Coronary artery (tissue), 2 donors: ENCODE data around the gene STAT6.

Source experiments
- DNase-seq: peaks from one replicate; pipeline ENCODE4 v3.0.0-alpha.2; 2017; ENCODE audit warnings: low spot score
- H3K27ac ChIP-seq, 2 donors: fragments of 200-600 bp; sonication (generic); one replicate each; pipeline ENCODE4 v1.5.1; 2016 to 2019
- H3K4me3 ChIP-seq: fragments of 200-600 bp; sonication (generic); 2 replicates; pipeline ENCODE4 v1.5.1; 2016; ENCODE audit warnings: mild to moderate bottlenecking, moderate library complexity
- TF ChIP-seq, protein P1 (sequence below): fragments of 200-600 bp; sonication (generic); IDR thresholded peaks from one replicate; pipeline ENCODE4 v1.5.1; 2019; ENCODE audit warnings: antibody characterized with exemption

STAT6 gene

DNA sequence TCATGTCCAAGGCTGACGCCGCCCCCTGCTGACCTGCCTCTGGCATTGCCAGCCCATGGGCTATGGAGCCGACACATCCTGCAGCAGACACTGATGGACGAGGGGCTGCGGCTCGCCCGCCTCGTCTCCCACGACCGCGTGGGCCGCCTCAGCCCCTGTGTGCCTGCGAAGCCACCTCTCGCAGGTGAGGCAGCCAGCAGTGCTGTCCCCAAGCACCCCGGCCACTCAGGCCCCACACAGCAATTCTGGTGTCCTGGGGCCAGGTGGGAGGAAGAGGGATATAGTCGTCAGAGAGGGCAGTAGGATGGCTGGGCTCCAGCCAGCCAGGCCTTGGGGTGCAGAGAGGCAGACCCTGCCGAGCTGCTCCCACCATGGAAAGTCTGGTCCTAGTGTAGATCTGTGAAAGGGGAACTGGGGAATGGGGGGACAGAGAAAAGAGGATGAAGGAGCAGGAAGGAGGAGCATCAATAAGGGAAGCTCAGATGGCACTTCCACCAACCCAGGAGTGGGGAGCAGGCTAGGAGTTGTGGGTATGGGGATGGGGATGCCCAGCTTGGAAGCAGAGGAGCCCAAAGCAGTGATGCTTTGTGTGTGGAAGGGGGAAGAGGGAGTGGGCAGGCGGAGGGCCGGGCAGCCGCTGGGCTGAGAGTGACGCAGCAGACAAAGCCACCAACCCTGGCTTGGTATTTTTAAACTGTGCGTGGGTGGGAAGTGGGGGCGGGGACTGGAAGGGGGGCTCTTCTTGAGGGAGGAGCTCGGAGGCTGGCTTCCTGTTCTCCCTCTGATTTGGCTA is 17.6 kb downstream of the STAT6 start:
- TF ChIP-seq, protein P1, sequence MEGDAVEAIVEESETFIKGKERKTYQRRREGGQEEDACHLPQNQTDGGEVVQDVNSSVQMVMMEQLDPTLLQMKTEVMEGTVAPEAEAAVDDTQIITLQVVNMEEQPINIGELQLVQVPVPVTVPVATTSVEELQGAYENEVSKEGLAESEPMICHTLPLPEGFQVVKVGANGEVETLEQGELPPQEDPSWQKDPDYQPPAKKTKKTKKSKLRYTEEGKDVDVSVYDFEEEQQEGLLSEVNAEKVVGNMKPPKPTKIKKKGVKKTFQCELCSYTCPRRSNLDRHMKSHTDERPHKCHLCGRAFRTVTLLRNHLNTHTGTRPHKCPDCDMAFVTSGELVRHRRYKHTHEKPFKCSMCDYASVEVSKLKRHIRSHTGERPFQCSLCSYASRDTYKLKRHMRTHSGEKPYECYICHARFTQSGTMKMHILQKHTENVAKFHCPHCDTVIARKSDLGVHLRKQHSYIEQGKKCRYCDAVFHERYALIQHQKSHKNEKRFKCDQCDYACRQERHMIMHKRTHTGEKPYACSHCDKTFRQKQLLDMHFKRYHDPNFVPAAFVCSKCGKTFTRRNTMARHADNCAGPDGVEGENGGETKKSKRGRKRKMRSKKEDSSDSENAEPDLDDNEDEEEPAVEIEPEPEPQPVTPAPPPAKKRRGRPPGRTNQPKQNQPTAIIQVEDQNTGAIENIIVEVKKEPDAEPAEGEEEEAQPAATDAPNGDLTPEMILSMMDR: no peak
- DNase-seq: peak; percentile 88
- peak overlapping the region; percentile 68 to 98 for H3K27ac ChIP-seq
- H3K4me3 ChIP-seq: peak overlapping the region; percentile 37

DNA sequence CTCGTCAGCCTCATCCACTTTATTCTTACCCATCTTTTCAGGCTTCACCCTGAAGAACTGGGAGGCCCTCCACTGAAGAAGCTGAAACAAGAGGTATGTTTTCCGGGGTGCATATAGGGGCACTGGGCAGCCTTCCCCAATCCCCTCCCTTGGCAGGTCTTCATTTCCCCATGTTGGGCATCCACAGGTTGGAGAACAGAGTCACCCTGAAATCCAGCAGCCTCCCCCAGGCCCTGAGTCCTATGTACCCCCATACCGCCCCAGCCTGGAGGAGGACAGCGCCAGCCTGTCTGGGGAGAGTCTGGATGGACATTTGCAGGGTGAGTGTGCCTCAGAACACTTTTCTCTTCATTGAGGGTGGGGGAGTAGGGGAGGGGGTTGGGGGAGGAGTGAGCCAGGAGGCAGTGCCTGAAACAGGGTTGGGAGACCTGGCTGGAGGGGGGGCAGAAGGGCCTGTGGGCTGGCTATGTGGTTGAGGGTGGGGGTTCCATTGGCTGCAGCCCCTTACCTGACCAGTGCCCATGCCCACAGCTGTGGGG is 18.2 kb downstream of the STAT6 start:
- peak overlapping the region; percentile 37 for H3K4me3 ChIP-seq
- TF ChIP-seq, protein P1: no peak
- H3K27ac ChIP-seq: peak overlapping the region; percentile 57 to 98
- no peak for DNase-seq

DNA sequence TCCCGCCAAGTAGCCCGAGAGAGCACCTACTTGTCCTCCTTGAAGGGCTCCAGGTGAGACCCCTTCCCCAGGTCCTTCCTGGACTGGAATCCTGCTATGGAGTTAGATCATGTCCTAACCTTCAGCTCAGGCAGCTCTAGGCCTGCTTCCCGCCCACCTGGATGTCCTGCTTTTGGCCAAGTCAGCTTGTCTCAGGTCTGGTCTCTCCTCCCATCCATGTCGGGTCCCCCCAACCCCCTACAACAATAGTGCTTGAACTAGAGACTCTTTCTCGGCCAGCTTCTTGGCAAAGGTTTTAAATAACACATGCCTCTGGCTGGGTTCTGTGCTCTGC is 18.7 kb downstream of the STAT6 start:
- Histone ChIP-seq H3K27ac (peak overlapping the region in 1 of 2 donors; percentile 98), H3K4me3 (peak overlapping the region; percentile 97)
- DNase-seq: no peak
- TF ChIP-seq, protein P1: no peak

DNA sequence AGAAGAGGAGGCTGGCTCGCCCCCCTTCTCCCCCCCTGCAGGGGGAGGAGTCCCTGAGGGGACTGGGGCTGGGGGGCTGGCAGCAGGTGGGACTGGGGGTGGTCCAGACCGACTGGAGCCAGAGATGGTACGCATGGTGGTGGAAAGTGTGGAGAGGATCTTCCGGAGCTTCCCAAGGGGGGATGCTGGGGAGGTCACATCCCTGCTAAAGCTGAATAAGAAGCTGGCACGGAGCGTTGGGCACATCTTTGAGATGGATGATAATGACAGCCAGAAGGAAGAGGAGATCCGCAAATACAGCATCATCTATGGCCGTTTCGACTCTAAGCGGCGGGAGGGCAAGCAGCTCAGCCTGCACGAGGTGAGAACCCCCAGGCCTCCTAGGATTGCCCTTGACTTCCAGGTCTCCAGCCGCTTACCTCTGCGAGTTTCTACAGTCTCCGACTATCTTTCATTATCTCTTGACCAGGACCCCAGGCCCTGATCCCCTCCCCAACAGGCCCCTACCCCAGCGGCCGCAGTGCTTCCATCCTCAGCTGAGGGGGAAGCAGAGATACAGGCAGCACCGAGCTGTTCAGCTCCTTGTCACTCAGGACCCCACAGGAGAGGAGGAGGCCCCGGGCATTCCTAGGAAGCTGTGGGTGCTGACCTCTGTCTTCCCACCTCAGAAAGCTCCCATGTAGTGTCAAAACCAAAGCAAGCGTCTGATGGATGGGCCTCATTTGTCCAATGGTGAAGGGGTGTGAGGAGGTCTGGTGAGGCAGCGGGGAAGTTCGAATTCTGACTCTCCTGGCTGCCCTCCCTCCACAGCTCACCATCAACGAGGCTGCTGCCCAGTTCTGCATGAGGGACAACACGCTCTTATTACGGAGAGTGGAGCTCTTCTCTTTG is 19.3 kb downstream of the STAT6 start:
- peak overlapping the region; percentile 97 for H3K4me3 ChIP-seq
- TF ChIP-seq, protein P1: no peak
- H3K27ac ChIP-seq: peak overlapping the region in 1 of 2 donors; percentile 98
- no peak for DNase-seq

DNA sequence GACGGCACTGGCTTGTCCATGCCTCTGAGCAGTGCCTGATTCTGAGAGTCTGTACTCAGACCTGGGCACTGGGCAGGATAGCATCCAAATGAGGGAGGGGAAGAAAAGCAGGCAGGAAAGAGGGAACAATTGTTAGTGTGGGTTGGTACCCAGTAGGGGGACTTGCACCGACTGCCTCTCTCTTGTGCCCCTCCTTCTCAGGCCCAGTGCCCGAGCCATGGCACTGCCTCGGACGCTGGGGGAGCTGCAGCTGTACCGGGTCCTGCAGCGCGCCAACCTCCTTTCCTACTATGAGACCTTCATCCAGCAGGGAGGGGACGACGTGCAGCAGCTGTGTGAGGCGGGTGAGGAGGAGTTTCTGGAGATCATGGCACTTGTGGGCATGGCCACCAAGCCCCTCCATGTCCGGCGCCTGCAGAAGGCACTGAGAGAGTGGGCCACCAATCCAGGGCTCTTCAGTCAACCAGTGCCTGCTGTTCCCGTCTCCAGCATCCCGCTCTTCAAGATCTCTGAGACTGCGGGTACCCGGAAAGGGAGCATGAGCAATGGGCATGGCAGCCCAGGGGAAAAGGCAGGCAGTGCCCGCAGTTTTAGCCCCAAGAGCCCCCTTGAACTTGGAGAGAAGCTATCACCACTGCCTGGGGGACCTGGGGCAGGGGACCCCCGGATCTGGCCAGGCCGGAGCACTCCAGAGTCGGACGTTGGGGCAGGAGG is 20.1 kb downstream of the STAT6 start:
- TF ChIP-seq, protein P1: no peak
- peak overlapping the region; percentile 97 for H3K4me3 ChIP-seq
- peak overlapping the region; percentile 98 to 99 for H3K27ac ChIP-seq
- no peak for DNase-seq

DNA sequence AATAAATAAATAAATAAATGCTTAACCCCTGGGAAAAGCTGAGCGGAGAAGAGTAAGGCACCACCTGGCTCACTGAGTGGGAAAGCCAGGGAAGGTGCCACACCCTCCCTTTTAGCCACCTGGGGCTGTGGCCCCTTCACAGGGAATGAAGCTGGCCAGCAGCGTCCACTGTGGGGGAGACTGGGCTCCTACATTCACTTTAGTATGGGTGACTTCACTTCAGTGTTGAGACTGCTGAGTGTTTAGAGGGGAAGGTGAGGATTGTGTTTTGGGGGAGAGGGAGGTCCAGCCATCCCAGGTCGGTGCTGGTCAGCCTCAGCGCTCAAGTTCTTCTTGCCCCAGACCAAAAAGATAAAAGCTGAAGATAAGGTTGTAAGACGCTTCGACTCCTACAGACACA is 20.7 kb downstream of the STAT6 start:
- no peak for DNase-seq
- Histone ChIP-seq H3K27ac (peak overlapping the region; percentile 98 to 99), H3K4me3 (peak overlapping the region; percentile 97)
- TF ChIP-seq, protein P1: no peak
